ENCODE measurements around the gene POTEB.
"Not testable (repeated sequence)": the region's sequence is repeated elsewhere in the genome, so short reads cannot be mapped to it uniquely, and the experiment has no call there.

The POTEB gene

DNA sequence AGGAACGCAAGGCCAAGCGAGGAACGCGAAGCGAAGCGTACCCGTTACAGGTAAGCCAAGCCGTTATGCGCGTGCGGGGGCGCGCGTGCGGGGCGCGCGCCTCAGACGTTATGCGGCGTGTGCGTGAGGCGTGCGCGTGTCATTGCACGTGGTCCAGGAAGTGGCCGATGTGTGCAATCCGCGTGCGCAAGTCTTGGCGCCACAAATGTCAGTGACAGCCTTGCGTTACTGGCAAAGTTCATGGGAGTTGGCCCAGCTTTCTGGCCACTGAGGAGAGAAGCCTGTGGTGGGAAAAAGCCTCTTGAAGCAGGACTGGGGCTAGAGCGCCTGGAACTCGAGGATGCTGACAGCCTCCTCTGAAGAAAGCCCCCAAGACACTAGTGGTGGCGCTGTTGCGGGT is at the start of gene POTEB:
Gene POTEB, minus strand, starts transcription at position 101 of the 400 bp plus-strand sequence. CDS start 489 bp downstream, outside the sequence.
- not testable (repeated sequence) for DNase-seq (ENCODE audit: low read depth, low spot score)

DNA sequence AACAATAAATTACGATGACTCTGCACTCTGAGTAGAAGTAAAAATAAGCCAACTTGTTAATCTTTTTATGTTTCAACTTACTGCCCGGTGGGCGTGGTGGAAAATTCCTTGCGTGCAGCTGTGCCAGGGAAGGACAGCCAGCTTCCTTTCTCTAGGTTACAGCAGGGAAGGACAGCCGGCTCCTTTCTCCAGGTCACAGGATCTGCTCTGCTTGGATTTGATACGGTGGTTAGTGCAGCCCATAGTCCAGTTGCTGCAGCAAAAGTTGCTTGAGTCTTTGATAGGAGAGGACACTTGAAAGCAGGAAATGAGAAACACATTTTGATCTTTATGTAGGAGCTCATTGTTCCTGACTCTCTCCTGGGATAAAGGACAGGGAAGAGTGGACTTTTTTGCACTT is 13.4 kb upstream of the POTEB start:
- not testable (repeated sequence) for DNase-seq (ENCODE audit: low read depth, low spot score)

DNA sequence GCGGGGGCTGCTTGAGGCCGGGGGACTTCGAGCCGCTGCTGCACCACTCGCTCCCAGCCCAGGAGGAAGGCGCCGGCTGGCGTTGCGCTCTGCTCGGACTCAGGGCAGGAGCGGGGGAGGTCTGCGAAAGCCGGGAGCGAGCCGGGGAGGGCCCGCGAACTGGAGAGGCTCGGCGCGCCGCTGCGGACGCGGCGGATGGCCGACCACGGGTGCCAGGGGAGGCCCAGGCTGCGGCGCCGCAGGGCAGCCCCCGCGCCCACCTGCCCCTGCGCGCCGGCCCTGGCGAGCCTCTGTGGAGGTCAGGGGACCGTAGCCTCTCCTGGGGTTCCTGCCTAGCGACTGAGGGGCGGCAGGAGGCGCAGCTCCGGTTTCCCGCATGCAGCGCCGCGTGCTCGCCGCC is 12.0 kb upstream of the POTEB start:
- not testable (repeated sequence) for DNase-seq (ENCODE audit: low read depth, low spot score)

DNA sequence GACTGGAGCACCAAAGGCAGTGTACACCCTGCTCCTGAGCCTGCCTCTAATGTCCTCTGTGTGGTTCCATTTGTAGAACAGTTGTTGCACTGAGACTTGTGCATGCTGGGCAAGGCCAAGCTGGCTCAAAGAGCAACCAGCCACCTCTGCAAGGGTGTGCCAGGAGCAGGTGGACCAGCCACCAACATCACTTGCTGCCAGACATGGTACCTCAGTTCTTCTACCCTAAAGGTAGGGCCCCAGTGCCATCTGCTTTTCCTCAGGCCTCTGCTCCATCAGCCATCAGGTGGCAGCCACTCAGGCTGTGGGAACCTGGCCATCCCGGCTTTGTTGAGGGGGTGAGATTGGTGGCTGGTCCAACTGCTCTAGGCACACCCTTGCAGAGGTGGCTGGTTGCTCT is 38.7 kb downstream of the POTEB start:
- not testable (repeated sequence) for DNase-seq (ENCODE audit: low read depth, low spot score)
